Chondrocyte (in vitro differentiated cells): Measurements from ENCODE around the gene HLX. TPM values are rescaled to one million over a fixed set of nuclear protein-coding genes. Genes with fewer than 3 reads are reported as not detected.
A peak's percentile ranks its signal among the peaks of the same experiment; 100 is the strongest.

Experiments
- DNase-seq: peaks from one replicate; pipeline ENCODE4 v3.0.0; 2021; ENCODE audit warnings: mixed read lengths, low spot score
- H3K27ac Mint-ChIP-seq: one replicate; pipeline ENCODE4 v1.8.0; 2021; ENCODE audit warnings: mild to moderate bottlenecking, moderate library complexity, mixed read lengths; ENCODE audit not compliant: unreplicated experiment
- H3K27me3 Mint-ChIP-seq: 2 replicates; pipeline ENCODE4 v1.8.0; 2021; ENCODE audit warnings: low read depth, mixed read lengths
- H3K36me3 Mint-ChIP-seq: 2 replicates; pipeline ENCODE4 v1.8.0; 2021; ENCODE audit warnings: low read depth, mixed read lengths
- H3K4me1 Mint-ChIP-seq: 2 replicates; pipeline ENCODE4 v1.8.0; 2021; ENCODE audit warnings: low read depth, mild to moderate bottlenecking, mixed read lengths
- H3K4me3 Mint-ChIP-seq: one replicate; pipeline ENCODE4 v1.8.0; 2021; ENCODE audit warnings: mild to moderate bottlenecking, moderate library complexity, mixed read lengths; ENCODE audit not compliant: unreplicated experiment
- H3K9me3 Mint-ChIP-seq: 2 replicates; pipeline ENCODE4 v1.8.0; 2021; ENCODE audit warnings: low read depth, mixed read lengths
- CTCF ChIP-seq: fragments of 200-600 bp; sonication (generic); IDR thresholded peaks from 2 replicates; pipeline ENCODE4 v1.5.0; 2021; ENCODE audit warnings: antibody characterized with exemption, mild to moderate bottlenecking, moderate library complexity
- total RNA-seq: library from RNA; stranded (reverse); gene quantifications from 3 replicates; pipeline ENCODE4 v1.2.1, GENCODE V29; 2021

The HLX gene
- total RNA-seq, 1 donor from 2014 or later, result 0.62 TPM

- no peak overlapping the region for H3K27ac Mint-ChIP-seq
- no peak for TF ChIP-seq CTCF
- no peaks in the 10 kb centered on the region for H3K36me3 Mint-ChIP-seq
- no peaks in the 10 kb centered on the region for H3K9me3 Mint-ChIP-seq
- H3K4me3 Mint-ChIP-seq, result no peak overlapping the region
- peaks cover 4% of the 10 kb centered on the region for H3K4me1 Mint-ChIP-seq
- peaks cover 51% of the 10 kb centered on the region for H3K27me3 Mint-ChIP-seq
- DNase-seq, result no peak
Observed at GRCh38 chr1:220906561-220907334, 27.5 kb downstream of the HLX start.

- H3K9me3 Mint-ChIP-seq, result no peaks in the 10 kb centered on the region
- H3K27me3 Mint-ChIP-seq, result peaks cover 50% of the 10 kb centered on the region
- peak; percentile 72 for TF ChIP-seq CTCF
- H3K36me3 Mint-ChIP-seq, result no peaks in the 10 kb centered on the region
- peaks cover 4% of the 10 kb centered on the region for H3K4me1 Mint-ChIP-seq
- DNase-seq, result no peak
- H3K4me3 Mint-ChIP-seq, result no peak overlapping the region
- no peak overlapping the region for H3K27ac Mint-ChIP-seq
Observed at GRCh38 chr1:220908757-220909156, 29.5 kb downstream of the HLX start.

GRCh38 chr1:220910021-220910420 lies 30.8 kb downstream of the HLX start:
- Mint-ChIP-seq H3K4me1 (peaks cover 4% of the 10 kb centered on the region), H3K27ac (no peak overlapping the region), H3K4me3 (no peak overlapping the region), H3K9me3 (no peaks in the 10 kb centered on the region), H3K27me3 (peaks cover 53% of the 10 kb centered on the region), H3K36me3 (no peaks in the 10 kb centered on the region)
- DNase-seq, result no peak
- TF ChIP-seq CTCF, result no peak

- H3K27ac Mint-ChIP-seq, result no peak overlapping the region
- no peak overlapping the region for H3K4me3 Mint-ChIP-seq
- H3K27me3 Mint-ChIP-seq, result peaks cover 40% of the 10 kb centered on the region
- TF ChIP-seq CTCF, result no peak
- no peak for DNase-seq
- no peaks in the 10 kb centered on the region for H3K9me3 Mint-ChIP-seq
- H3K36me3 Mint-ChIP-seq, result no peaks in the 10 kb centered on the region
- no peaks in the 10 kb centered on the region for H3K4me1 Mint-ChIP-seq
Observed at GRCh38 chr1:220914283-220915116, 35.3 kb downstream of the HLX start.

GRCh38 chr1:220915117-220915440 lies 35.8 kb downstream of the HLX start:
- Mint-ChIP-seq H3K27ac (no peak overlapping the region), H3K27me3 (peaks cover 37% of the 10 kb centered on the region), H3K36me3 (no peaks in the 10 kb centered on the region), H3K4me3 (no peak overlapping the region), H3K4me1 (no peaks in the 10 kb centered on the region), H3K9me3 (no peaks in the 10 kb centered on the region)
- no peak for DNase-seq
- TF ChIP-seq CTCF, result no peak
